HG03135 (cell line): ENCODE measurements around the gene HSD17B13.

Source experiments
- ATAC-seq: cut with Tn5 transposase; IDR thresholded peaks from one replicate; pipeline ENCODE4 v1.9.1; 2021; ENCODE audit warnings: mild to moderate bottlenecking, moderate library complexity; ENCODE audit not compliant: unreplicated experiment

HSD17B13 gene

DNA sequence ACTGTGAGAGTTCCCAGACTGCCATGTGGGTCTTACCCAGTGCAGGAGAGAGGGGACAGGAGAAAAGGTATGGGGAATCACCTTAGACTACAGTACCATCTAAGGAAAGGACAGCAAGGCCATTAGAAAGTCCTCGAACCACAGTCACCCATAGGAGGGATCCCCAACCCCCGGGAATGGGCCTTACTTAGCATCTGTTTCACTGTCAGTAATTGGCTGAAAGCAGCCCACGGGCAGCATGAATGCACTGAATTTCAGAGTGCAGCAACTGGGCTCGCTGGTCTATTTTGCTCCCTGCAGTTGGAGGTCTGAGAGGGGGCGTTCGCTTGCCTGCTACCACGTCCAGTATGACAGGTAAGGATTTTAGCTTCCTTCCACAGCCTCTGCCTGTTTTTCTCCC lies 51.9 kb downstream of the HSD17B13 start:
- no peak for ATAC-seq

DNA sequence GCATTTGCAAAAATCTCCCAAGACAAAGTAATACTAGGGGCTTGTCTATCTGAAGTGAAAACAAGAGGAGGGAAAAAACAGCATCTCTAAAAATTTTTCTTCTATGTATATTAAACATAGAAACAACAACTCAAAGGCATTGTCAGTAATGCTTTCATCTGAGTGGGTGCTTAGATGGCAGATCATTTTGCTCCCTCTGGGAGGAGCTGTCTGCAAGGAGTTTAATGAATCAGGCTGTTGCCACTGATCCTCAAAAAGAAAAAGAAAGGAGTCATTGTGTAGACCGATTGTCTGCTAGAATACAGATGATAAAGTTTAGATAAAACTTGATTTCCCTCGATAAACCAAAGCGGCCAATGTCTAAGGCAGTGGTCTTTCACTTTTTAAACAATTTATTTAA lies 52.5 kb downstream of the HSD17B13 start:
- ATAC-seq: no peak

GRCh38 chr4:87268411-87268810 lies 54.3 kb downstream of the HSD17B13 start:
- ATAC-seq: no peak

GRCh38 chr4:87266986-87267385 lies 55.7 kb downstream of the HSD17B13 start:
- ATAC-seq: no peak

- ATAC-seq: no peak
Observed at GRCh38 chr4:87262886-87263285, 59.8 kb downstream of the HSD17B13 start.

DNA sequence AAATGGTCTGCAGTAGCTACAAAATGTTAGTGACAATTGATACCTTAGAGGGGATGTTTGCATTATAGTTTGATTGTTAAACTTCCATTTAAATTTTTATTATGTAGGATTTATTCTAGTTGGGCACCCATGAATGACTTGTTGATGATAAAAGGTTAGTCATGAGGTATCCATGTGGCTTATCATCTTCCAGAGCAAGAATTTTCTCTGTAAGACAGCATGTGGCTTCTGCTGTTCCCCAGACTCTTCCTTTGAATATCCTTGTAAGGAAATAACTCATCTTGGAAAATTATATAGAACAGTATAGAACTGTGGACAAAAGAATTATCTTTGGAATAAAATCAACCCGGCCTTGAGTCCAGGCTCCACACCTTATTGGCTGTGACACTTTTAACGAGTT lies 62.2 kb downstream of the HSD17B13 start:
- no peak for ATAC-seq

DNA sequence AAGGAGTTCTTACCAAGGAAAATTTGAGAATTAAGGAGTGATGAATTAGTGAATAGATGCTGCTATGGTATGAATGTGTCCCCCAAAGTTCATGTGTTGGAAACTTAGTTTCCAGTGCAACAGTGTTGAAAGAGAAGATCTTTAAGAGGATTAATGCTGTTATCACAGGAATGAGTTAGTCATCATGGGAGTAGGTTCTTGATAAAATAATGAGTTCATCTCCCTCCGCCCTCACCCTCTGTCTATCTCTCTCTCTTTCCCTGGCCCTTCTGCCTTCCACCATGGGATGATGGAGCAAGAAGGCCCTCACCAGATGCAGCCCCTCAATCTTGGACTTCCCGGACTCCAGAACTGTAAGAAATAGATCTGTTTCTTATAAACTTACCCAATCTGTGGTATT lies 64.0 kb downstream of the HSD17B13 start:
- no peak for ATAC-seq

DNA sequence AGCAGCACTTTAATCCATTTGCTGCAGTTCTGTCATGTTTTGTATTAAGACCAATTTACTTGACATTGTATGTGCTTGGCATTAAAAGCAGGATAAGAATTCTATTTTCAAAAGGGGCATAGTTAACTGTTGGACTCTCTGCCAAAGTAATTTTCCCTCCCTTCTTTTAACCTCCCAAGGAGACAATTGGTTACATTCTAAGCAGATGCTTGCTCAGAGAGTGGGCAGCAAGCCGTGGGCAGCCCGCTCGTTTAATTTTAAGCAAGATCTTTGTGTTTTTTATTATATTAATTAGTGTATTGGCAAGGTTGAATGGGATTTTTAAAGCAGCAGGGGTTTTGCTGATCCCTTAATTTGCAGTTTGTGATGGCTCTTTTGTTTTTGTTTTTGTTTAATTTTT lies 65.2 kb downstream of the HSD17B13 start:
- no peak for ATAC-seq

DNA sequence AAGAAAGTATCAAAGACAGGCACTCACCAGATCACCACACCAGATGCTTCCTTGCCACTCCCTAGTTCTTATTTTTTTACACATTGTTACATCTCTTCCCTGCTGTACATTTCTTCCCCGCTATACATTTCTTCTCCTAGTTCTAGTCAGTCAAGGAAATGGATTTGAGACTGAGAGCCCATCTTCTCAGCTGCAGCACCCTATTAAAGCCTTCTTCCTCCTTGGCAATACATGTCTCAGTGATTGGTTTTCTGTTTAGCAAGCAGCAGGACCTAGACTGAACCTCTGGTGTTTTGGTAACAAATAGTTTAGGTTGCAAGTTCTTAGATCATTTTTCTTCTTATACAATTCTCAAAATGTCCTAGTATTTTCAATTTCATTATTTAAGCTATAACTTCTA lies 66.9 kb downstream of the HSD17B13 start:
- ATAC-seq: no peak
